Endothelial cell of hepatic sinusoid (primary cell): ENCODE data around the gene KLHL25.

ENCODE experiments used
- in situ Hi-C: cut with HindIII; loops from 2 replicates; pipeline ENCODE4 v1.10.0; 2017; ENCODE audit warnings: low sequenced_read_pairs

KLHL25 gene

DNA sequence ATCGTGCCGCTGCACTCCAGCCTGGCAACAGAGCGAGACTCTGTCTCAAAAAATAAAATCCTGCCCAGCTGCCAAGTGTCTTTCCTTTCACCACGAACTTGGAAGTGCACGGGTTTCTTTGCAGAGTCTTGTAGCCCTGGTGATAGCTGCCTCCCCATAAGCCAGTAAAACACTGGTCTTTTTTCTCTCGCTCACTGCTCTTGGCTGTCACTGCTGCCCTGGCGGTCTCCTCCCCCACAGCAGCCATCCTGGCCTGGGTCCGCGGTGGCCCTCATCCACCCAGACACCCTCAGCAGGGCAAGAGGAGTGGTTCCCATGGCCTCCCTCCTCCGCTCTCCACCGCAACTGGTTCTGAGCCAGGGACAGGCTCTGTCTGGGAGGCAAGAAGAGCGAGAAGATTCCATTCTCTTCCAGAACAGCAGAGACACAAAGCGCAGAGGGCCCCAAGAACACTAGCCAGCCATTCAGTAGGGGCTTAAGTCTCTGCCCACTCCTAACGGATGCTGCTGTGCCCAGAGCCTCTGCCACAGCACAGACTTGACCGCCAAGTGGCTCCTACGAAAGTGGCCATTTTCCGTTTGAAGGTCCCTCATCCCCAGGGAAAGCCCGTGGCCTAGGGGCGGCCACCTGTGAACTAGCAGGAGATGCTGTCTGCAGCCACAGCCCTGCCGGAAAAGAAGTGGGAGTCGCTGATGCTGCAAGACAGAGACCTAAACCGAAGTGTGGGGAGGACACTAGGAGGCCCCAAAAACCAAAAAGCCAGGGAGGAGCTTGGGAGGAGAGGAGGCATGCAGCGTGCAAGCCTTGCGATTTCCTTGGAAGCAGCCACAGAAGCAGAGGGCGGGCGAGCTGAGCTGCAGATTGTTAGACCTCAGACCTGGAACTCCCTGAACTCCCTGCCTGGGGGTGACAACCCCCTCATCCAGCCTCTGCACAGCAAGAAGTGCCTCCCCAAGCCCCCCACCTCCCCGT is 44.1 kb downstream of the KLHL25 start:
- in situ Hi-C loops = no loop called here

DNA sequence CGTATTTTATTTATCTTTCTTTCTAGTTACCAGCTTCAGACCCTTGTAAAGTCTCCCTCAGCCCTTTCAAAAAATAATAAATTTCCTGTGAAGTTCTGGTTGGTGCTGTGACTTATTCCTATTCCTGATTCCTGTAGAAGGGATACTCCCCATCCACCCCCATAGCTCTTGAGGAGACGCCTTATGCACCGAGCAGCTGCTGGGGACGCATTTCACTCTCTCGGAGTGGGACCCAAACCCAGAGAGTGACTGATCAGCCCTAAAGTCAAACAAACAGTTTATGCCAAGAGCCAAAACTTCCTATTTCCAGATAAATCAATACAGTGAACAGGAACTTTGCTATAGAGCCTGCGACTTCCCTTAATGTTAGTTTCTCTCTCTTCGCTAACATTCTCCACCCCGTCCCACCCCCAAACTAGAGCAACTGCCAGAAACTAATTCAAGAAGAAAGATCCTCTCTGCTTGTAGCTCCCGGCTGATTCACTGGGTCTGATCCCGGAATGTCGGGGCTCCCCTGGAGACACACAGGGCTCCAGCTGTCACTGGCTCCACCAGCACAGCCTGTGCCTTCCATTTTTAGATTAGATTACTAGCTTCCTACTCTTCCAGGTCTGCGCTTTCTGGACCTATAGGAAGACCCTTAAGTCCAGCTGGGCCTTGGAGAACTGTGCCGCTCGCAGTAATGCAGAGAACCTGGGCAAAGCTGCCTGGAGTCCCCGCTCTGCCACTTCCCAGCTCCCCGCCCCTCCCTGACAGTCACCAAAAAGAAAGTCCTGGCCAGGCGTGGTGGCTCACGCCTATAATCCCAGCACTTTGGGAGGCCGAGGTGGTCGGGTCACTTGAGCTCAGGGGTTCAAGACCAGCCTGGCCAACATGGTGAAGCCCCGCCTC is 45.2 kb downstream of the KLHL25 start:
- in situ Hi-C loops = no loop called here

DNA sequence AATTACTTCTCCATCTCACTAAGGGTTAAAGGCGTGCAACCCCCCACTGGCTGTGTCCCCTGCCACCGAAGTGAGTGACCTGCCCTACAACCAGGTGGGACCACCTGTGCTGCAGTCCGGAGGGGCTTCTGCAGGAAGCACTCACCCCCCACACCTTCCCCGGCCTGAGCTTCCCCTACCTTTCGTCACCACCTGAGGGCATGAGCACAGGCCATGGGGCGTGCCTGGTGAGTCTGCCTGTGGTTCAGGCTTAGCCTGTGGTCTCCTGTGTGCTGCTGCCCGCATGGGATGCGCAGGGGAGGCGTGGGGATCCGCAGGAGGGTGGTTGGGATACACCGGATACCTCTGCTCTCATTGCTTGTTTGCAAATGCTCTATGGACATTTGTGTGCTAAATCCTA is 46.0 kb downstream of the KLHL25 start:
- in situ Hi-C loops = no loop called here

- in situ Hi-C loops = no loop called here
Observed at GRCh38 chr15:85748176-85748575, 46.5 kb downstream of the KLHL25 start.

- in situ Hi-C loops = no loop called here
Observed at GRCh38 chr15:85746641-85747040, 48.1 kb downstream of the KLHL25 start.

- in situ Hi-C loops = no loop called here
Observed at GRCh38 chr15:85745525-85746150, 49.1 kb downstream of the KLHL25 start.

GRCh38 chr15:85745023-85745422 is 49.7 kb downstream of the KLHL25 start:
- in situ Hi-C loops = no loop called here

GRCh38 chr15:85744579-85744978 is 50.1 kb downstream of the KLHL25 start:
- in situ Hi-C loops = no loop called here

- in situ Hi-C loops = no loop called here
Observed at GRCh38 chr15:85743392-85744055, 51.2 kb downstream of the KLHL25 start.

- in situ Hi-C loops = no loop called here
Observed at GRCh38 chr15:85742186-85742821, 52.4 kb downstream of the KLHL25 start.

- in situ Hi-C loops = no loop called here
Observed at GRCh38 chr15:85741662-85742061, 53.1 kb downstream of the KLHL25 start.

DNA sequence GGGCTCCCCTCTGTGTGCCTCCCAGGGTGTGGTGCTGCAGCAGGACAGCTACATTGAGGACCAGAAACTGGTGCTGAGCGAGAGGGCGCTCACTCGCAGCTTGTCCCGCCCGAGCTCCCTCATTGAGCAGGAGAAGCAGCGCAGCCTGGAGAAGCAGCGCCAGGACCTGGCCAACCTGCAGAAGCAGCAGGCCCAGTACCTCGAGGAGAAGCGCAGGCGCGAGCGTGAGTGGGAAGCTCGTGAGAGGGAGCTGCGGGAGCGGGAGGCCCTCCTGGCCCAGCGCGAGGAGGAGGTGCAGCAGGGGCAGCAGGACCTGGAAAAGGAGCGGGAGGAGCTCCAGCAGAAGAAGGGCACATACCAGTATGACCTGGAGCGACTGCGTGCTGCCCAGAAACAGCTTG is 53.7 kb downstream of the KLHL25 start:
- in situ Hi-C loops = no loop called here

DNA sequence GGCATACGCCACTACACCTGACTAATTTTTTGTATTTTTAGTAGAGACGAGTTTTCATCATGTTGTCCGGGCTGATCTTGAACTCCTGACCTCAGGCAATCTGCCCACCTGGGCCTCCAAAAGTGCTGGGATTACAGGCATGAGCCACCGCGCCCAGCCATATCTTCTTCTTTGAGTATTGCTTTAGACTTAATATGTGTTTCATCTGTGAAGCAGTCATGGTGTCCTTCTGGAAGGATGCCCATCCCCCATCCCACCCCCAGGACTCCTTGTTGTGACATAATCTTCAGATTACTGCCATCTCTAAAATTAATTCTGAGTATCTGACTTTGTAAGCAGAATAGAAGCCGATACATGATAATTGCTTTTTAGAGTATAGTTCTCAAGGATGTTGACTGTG is 57.7 kb downstream of the KLHL25 start:
- in situ Hi-C loops = no loop called here

- in situ Hi-C loops = no loop called here
Observed at GRCh38 chr15:85733416-85733815, 61.3 kb downstream of the KLHL25 start.

DNA sequence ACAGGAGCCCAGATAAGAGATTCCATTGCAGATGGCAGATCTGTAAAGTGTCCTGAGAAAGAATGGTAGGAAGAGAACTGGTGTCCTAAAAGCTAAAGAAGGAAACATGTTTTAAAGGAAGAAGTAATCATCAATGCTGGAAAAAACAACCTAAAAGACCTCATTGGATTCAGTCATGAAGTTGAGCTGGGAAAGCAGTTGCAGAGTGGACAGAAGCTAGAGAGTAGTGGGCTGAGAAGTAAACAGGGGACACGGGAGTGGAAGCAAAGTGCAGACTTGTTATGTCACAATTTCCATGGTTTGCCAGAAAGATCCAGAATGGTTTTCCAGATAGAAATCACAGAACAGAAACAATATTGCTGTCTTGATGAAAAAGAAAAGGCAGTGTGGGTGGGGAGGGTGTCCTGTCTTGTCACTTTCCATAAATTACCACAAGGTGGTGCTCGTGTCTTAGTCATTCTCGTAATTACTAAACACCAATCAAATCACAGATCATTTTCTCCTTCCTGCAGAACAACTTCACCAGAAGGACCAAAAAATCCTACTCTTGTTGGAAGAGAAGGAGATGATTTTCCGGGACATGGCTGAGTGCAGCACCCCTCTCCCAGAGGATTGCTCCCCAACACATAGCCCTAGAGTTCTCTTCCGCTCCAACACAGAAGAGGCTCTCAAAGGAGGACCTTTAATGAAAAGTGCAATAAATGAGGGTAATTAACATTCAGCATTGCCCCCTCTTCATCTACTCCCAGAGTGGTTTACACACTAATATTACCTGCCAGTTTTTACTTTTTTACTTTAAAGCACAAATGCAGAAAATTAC is 64.5 kb downstream of the KLHL25 start:
- in situ Hi-C loops = no loop called here

DNA sequence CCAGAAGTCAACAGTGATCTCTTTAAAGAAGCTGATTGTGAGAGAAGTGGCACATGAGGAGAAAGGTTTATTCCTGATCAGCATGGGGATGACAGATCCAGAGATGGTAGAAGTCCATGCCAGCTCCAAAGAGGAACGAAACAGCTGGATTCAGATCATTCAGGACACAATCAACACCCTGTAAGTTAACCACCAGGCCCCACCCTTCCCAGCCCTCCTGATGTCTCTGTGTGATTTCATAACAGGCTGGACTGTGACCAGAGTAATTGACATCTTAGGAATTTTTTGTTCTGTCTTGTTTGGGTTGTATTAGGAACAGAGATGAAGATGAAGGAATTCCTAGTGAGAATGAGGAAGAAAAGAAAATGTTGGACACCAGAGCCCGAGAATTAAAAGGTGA is 67.7 kb downstream of the KLHL25 start:
- in situ Hi-C loops = no loop called here

GRCh38 chr15:85726454-85726853 is 68.3 kb downstream of the KLHL25 start:
- in situ Hi-C loops = no loop called here

DNA sequence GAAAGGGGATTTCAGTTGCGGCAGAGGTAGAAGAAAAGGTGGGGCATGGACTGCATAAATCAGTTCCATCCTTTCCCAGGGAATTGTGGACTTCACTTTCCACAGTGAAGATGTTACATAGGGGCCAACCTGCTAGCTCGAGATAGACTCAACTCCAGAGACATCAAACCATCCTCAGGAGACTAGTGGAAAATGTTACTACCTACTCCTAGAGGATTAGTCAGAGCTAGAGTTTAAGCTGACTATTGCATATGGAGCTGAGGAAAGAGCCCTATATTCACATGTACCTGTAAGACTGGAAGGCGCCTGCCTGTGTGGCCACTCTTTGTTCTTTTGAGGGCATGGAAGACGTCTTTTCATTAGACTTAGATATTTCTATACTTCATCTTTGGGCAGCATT is 69.2 kb downstream of the KLHL25 start:
- in situ Hi-C loops = no loop called here

- in situ Hi-C loops = no loop called here
Observed at GRCh38 chr15:85725019-85725418, 69.7 kb downstream of the KLHL25 start.
